Epithelial cell of esophagus (primary cell): ENCODE results near the gene PFKM.
"Not testable (repeated sequence)": the region's sequence is repeated elsewhere in the genome, so short reads cannot be mapped to it uniquely, and the experiment has no call there.

ENCODE experiments used
- DNase-seq: peaks from one replicate; pipeline ENCODE4 v3.0.0; 2010; ENCODE audit warnings: low read depth
- H3K4me3 ChIP-seq: 2 replicates; pipeline ENCODE4 v1.5.1; 2011; ENCODE audit warnings: mild to moderate bottlenecking, low read length, control low read depth
- TF ChIP-seq, protein P1 (sequence below): IDR thresholded peaks from 2 replicates; pipeline ENCODE4 v1.5.1; 2011; ENCODE audit warnings: low read depth, mild to moderate bottlenecking, low read length, control low read depth, inconsistent platforms; ENCODE audit not compliant: insufficient read depth; ENCODE audit errors: missing control alignments

The PFKM gene

DNA sequence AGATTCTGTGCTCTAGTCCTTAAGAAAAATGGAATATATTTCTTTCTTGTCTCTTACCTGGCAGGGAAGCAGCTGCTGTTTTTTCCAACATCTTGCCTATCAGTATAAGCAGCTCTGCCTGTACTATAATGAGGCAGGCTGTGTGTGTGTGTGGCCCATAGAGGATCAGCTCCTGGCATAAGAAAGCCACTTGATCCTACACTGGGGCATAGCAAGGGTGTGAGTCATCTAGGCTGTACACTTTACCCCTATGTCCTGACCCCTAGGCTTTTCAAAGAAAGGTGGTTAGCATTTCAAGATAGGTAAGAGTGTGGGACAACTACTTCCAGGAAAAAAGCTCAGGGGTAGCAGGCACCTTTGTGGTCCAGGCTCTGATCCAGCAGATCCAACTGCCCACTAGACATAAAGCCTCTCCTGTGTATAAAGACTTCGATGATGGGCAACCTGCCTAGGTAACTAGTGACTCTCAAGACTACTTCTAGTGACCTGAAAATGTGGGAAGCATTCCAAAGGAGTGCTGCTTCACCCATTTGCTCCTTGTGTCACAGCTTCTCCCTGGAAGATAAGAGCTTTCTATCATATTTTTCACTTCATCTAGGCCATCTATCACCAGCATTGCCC lies 8.4 kb upstream of the PFKM start:
- peak; percentile 8 for DNase-seq
- no peak overlapping the region for H3K4me3 ChIP-seq
- TF ChIP-seq, protein P1, sequence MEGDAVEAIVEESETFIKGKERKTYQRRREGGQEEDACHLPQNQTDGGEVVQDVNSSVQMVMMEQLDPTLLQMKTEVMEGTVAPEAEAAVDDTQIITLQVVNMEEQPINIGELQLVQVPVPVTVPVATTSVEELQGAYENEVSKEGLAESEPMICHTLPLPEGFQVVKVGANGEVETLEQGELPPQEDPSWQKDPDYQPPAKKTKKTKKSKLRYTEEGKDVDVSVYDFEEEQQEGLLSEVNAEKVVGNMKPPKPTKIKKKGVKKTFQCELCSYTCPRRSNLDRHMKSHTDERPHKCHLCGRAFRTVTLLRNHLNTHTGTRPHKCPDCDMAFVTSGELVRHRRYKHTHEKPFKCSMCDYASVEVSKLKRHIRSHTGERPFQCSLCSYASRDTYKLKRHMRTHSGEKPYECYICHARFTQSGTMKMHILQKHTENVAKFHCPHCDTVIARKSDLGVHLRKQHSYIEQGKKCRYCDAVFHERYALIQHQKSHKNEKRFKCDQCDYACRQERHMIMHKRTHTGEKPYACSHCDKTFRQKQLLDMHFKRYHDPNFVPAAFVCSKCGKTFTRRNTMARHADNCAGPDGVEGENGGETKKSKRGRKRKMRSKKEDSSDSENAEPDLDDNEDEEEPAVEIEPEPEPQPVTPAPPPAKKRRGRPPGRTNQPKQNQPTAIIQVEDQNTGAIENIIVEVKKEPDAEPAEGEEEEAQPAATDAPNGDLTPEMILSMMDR, result no peak

DNA sequence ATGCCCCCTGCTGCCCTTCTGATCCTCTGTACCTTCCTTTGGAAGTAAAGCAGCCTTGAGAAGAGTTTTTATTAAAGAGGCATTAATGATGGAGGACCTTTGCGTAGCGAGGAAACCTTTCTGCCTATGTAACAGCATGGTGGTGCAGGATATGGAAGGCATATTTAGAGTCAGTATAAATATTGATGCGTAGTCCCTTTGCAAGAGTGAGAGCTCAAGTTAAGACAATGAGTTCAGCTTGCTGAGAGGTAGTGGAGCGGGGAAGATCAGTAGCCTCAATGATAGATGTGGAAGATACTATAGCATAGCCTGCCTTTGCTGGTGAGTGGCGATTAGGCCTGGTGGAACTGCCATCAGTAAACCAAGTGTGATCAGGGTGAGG lies 7.9 kb upstream of the PFKM start:
- H3K4me3 ChIP-seq, DNase-seq: not testable (repeated sequence)

DNA sequence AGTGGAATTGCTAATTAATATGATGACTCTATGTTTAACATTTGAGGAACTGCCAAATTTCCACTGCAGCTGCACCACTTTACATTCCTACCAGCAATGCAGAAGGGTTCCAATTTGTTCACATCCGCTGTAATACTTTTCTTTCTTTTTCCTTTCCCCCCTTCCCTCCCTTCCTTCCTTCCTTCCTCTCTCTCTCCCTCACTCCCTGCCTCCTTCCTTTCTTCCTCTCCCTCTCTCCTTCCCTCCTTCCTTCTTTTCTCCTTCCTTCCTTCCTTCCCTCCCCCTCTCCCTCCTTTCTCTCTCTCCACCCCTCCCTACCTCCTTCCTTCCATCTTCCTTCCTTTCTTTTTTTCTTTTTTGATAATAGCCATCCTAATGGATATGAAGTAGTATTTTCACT lies 3.2 kb upstream of the PFKM start:
- no peak overlapping the region for H3K4me3 ChIP-seq
- no peak for DNase-seq
- TF ChIP-seq, protein P1, result no peak

DNA sequence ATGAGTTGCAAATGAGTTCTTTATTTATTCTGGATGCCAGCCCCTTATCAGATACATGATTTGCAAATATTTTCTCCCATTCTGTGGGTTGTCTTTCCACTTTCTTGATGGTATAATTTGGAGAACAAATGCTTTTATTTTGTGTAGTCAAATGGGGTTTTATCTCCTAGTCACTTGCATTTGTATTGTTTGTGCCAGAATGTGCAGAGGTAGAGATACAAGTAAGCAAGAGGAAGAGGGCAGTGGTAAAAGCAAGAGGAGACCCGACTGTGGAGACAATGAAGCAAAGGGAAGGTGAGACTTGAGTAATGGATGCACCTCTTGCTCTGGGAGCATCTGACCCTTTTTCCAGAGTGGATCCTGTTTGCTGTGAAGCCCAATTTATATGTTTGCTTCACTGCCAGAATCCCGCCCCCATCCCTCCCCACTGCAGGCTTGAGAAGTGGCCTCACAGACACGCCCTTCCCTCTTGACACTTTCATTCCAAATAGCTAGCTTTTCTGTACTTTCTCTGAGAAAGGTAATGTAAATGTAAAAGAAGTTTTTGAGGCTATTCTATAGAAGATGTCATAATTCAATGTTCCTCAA lies 786 bp upstream of the PFKM start:
- no peak for DNase-seq
- TF ChIP-seq, protein P1, result no peak
- no peak overlapping the region for H3K4me3 ChIP-seq

DNA sequence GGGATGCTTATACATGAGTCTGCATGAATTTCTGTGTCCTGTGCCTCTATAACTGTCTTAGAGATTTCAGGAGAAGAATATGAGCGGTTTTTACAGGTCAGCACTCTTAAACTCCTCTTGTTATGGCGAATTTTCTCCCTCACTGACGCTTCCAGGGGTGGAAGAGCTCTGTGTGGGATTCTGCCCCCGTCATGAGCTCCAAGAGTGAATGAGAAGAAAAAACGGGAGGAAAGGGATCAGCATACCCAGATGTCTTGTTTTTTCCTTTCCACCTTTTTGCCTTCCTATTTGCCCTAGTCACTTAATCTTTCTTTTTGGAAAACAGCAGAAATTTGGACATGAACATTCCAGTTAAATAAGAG lies 651 bp downstream of the PFKM start:
- DNase-seq, result no peak
- peak overlapping the region; percentile 86 for H3K4me3 ChIP-seq
- TF ChIP-seq, protein P1, result no peak

DNA sequence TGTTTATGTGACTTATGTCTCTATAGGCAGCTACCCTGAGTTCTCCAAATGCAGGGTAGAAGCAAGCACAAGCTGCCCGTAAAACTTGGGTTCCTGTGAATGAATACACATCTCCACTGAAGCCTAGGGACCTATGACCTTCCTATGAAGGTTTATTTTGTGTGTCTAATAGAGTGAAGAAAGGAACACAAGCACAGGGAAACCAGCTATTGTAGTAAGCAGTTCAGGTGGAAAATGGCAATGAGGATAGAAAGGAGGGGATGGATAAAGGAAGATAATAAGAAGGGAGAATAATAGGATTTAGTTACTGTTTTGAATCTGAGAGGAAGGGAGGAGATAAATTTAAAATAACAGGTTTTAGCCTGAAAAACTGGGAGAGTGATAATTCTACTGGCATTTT lies 2.4 kb downstream of the PFKM start:
- no peak overlapping the region for H3K4me3 ChIP-seq
- TF ChIP-seq, protein P1, result no peak
- DNase-seq, result no peak

DNA sequence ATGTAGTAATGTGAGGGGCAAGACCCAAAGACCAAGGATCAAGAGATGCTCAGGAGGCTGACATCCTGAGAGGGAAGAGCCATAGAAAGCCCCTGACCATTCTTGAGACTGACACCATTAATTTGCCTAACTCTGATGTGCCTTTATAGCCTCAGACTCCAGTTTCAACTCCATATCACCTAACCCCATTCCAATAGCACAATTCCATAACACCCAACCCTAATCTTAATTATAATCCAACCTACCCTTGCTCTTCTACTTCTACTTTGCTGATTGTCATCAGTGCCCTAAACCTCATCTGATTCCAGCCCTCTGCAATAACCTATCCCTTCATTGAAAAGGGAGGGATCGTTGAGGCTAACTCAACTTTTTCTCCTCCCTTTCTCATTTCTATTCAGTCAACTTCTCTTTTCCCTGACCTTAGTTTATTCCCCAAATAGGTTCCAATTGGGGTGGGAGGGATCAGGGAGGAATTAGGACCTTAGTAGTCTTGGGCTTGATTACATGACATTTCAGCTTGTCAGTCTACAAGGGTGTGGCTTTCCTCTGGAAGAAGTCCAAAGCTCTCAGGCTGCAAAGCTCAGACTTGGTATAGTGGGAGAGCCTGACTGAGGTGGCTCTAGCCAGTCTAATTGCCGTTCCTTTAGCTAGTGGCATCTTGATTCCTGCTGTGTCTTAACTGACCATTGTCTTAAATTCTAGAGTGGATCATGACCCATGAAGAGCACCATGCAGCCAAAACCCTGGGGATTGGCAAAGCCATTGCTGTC lies 3.1 kb downstream of the PFKM start:
- DNase-seq, result peak; percentile 26
- TF ChIP-seq, protein P1, result no peak
- no peak overlapping the region for H3K4me3 ChIP-seq
